OCI-LY1 (cell line): Measurements from ENCODE around the gene GAD1.

Source experiments
- H2AFZ ChIP-seq: fragments of 200-600 bp; sonication (generic), shearing (Covaris generic); 2 replicates; pipeline ENCODE4 v1.6.0; 2014; ENCODE audit warnings: antibody characterized with exemption, mild to moderate bottlenecking, low read length
- H3F3A ChIP-seq: fragments of 200-600 bp; sonication (generic), shearing (Covaris generic); 2 replicates; pipeline ENCODE4 v1.6.0; 2014; ENCODE audit warnings: mild to moderate bottlenecking, antibody characterized with exemption, low read length, moderate library complexity; ENCODE audit not compliant: insufficient read depth
- H3K27ac ChIP-seq: fragments of 200-600 bp; sonication (generic); 2 replicates; pipeline ENCODE4 v1.5.1; 2014; ENCODE audit warnings: low read length, mixed run types, mild to moderate bottlenecking, low read depth; ENCODE audit not compliant: poor library complexity, severe bottlenecking
- H3K27me3 ChIP-seq: fragments of 200-600 bp; sonication (generic); 2 replicates; pipeline ENCODE4 v1.6.0; 2014; ENCODE audit warnings: antibody characterized with exemption, mild to moderate bottlenecking, low read length, moderate library complexity; ENCODE audit not compliant: insufficient read depth
- H3K36me3 ChIP-seq: fragments of 200-600 bp; sonication (generic); 2 replicates; pipeline ENCODE4 v1.6.1; 2014; ENCODE audit warnings: mild to moderate bottlenecking, antibody characterized with exemption, low read length, moderate library complexity, mixed read lengths; ENCODE audit not compliant: insufficient read depth
- H3K4me1 ChIP-seq: fragments of 200-600 bp; sonication (generic); 2 replicates; pipeline ENCODE4 v1.5.1; 2014; ENCODE audit warnings: mild to moderate bottlenecking, low read length, moderate library complexity; ENCODE audit not compliant: insufficient read depth, severe bottlenecking
- H3K4me2 ChIP-seq: fragments of 200-600 bp; sonication (generic), shearing (Covaris generic); 2 replicates; pipeline ENCODE4 v1.6.1; 2014; ENCODE audit warnings: low read length
- H3K4me3 ChIP-seq: fragments of 200-600 bp; sonication (generic); 2 replicates; pipeline ENCODE4 v1.5.1; 2014; ENCODE audit warnings: low read length, low read depth, mild to moderate bottlenecking, mixed read lengths; ENCODE audit not compliant: poor library complexity, severe bottlenecking
- H3K79me2 ChIP-seq: fragments of 200-600 bp; shearing (Covaris generic); 2 replicates; pipeline ENCODE4 v1.6.1; 2016; ENCODE audit warnings: mixed run types, low read length, mixed read lengths; ENCODE audit not compliant: insufficient read depth
- H3K9ac ChIP-seq: fragments of 200-600 bp; sonication (generic), shearing (Covaris generic); 2 replicates; pipeline ENCODE4 v1.6.1; 2014; ENCODE audit warnings: mild to moderate bottlenecking, low read length, mixed read lengths
- H3K9me2 ChIP-seq: fragments of 200-600 bp; sonication (generic), shearing (Covaris generic); 2 replicates; pipeline ENCODE4 v1.6.1; 2014; ENCODE audit warnings: low read depth, mild to moderate bottlenecking, low read length, mixed read lengths
- H3K9me3 ChIP-seq: fragments of 200-600 bp; shearing (Covaris generic); 2 replicates; pipeline ENCODE4 v1.6.1; 2014; ENCODE audit warnings: low read length, mixed read lengths
- H4K20me1 ChIP-seq: fragments of 200-600 bp; sonication (generic), shearing (Covaris generic); 2 replicates; pipeline ENCODE4 v1.6.0; 2016; ENCODE audit warnings: mild to moderate bottlenecking, low read length; ENCODE audit not compliant: insufficient read depth
- CTCF ChIP-seq: fragments of 200-600 bp; sonication (generic), shearing (Covaris generic); IDR thresholded peaks from 2 replicates; pipeline ENCODE4 v1.5.1; 2017; ENCODE audit warnings: mild to moderate bottlenecking, antibody characterized with exemption, low read length, moderate library complexity, mixed read lengths
- EZH2 ChIP-seq: fragments of 200-600 bp; sonication (generic), shearing (Covaris generic); IDR thresholded peaks from 2 replicates; pipeline ENCODE4 v1.8.0; 2017; ENCODE audit warnings: borderline replicate concordance, mixed run types, mild to moderate bottlenecking, antibody characterized with exemption, low read length, moderate library complexity, mixed read lengths

Gene GAD1

GRCh38 chr2:170895023-170895757 is 78.5 kb downstream of the GAD1 start:
- no peak overlapping the region for H3K9ac ChIP-seq

GRCh38 chr2:170896622-170897021 is 79.9 kb downstream of the GAD1 start:
- no peaks in the 10 kb centered on the region for H3K79me2 ChIP-seq
- H3K27me3 ChIP-seq: no peaks in the 10 kb centered on the region
- H3K9ac ChIP-seq: no peak overlapping the region
- H2AFZ ChIP-seq: no peak overlapping the region
- H4K20me1 ChIP-seq: no peaks in the 10 kb centered on the region
- no peaks in the 10 kb centered on the region for H3K9me3 ChIP-seq
- H3K4me3 ChIP-seq: no peak overlapping the region
- H3K36me3 ChIP-seq: no peaks in the 10 kb centered on the region
- H3K4me2 ChIP-seq: no peak overlapping the region
- no peak overlapping the region for H3K27ac ChIP-seq
- H3F3A ChIP-seq: no peaks in the 10 kb centered on the region
- TF ChIP-seq CTCF (no peak), EZH2 (no peak)
- H3K9me2 ChIP-seq: no peaks in the 10 kb centered on the region
- no peaks in the 10 kb centered on the region for H3K4me1 ChIP-seq

More at GRCh38 chr2:170895023-170895757, 78.5 kb downstream of the GAD1 start:
- H3K4me2 ChIP-seq: no peak overlapping the region
- H3F3A ChIP-seq: no peaks in the 10 kb centered on the region
- H3K36me3 ChIP-seq: no peaks in the 10 kb centered on the region
- H3K4me1 ChIP-seq: no peaks in the 10 kb centered on the region
- H3K9me3 ChIP-seq: no peaks in the 10 kb centered on the region
- H3K79me2 ChIP-seq: no peaks in the 10 kb centered on the region
- H4K20me1 ChIP-seq: no peaks in the 10 kb centered on the region
- H2AFZ ChIP-seq: no peak overlapping the region
- no peaks in the 10 kb centered on the region for H3K9me2 ChIP-seq
- no peak overlapping the region for H3K27ac ChIP-seq
- H3K27me3 ChIP-seq: no peaks in the 10 kb centered on the region
- no peak for TF ChIP-seq CTCF
- H3K4me3 ChIP-seq: no peak overlapping the region

- Histone ChIP-seq H3K4me3 (no peak overlapping the region), H3K4me2 (no peak overlapping the region), H3F3A (no peaks in the 10 kb centered on the region), H3K9me3 (no peaks in the 10 kb centered on the region), H3K79me2 (no peaks in the 10 kb centered on the region), H2AFZ (no peak overlapping the region), H4K20me1 (no peaks in the 10 kb centered on the region), H3K36me3 (no peaks in the 10 kb centered on the region), H3K27ac (no peak overlapping the region), H3K9ac (no peak overlapping the region), H3K27me3 (no peaks in the 10 kb centered on the region), H3K9me2 (no peaks in the 10 kb centered on the region), H3K4me1 (no peaks in the 10 kb centered on the region)
- TF ChIP-seq EZH2 (no peak), CTCF (no peak)
These were observed 80.4 kb downstream of the GAD1 start for GRCh38 chr2:170897108-170897507.
